Suppressor macrophage treated with lipopolysaccharide for 4 hours (primary cell): ENCODE measurements around the gene CELF2.

Experiments
- DNase-seq: peaks from one replicate; pipeline ENCODE4 v3.0.0-alpha.2; 2020

Gene CELF2

DNA sequence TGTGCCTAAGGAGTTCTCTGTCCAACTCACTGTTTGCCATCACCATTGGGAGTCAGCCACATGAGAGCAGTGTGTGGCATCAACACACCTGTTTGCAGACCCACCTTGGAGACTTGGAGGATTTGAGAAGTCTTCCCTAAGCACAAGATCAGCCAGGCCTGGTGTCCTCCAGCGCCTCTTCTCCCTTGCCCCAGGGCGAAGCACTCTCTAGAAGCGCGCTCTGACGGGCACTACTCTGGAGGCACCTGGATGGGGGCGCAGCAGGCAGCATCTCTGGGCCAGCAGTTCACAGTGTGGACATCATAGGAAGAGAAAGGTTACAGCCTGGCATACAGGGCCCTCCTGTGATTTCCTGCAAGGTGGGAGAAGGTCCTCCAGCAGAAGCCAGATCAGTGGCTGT lies 289.3 kb downstream of the CELF2 start:
- DNase-seq, result no peak

DNA sequence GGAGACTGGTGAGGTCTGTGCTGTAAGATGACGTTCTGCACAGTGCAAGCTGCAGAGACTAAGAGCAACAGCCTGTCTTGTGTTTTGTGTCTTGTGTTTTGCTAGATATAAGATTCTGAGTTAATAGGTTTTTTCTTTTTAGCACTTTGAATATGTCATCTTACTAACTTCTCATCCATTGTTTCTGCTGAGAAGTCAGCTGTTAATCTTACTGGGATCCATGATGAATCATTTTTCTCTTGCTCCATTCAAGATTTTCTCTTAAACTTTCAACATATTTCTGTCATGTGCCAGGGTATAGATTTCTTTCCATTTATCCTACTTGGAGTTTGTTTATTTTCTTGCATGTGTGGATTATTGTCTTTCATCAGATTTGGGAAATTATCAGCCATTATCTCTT lies 290.3 kb downstream of the CELF2 start:
- no peak for DNase-seq

DNA sequence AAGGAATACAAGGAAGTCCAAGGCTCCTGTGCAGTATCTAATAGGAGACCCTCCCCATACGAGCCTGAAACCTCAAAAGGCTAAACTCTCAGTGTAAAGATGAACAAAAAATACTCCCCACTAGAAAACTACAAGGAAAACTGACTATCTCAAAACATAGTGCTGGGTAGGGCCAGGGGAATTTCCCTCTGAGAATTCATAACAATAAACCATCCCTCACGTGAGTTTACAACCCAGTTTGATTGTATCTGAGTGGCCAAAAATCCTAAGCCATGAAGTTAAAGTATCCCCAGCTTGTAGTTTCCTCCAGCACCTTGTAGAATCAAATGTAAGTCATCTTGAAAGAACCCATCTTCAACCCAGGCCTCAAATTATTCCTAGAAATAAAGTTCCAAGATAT lies 293.4 kb downstream of the CELF2 start:
- no peak for DNase-seq

DNA sequence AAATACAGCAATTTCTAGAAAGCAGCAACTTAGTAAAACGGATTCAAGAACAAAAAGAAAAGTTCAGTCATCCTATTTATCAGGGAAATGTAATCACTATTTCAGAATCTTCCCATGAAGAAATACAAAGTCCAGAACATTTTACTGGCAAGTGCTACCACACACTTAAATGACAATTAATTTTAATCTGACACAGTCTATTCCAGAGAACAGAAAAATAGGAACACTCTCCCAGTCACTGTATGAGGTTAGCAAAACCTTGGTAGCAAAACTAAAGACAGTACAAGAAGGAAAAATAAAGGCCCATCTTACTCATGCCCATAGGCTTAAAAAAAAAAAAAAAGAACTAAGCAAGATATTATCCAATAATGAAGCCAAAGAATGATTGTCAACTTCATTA lies 295.8 kb downstream of the CELF2 start:
- no peak for DNase-seq

DNA sequence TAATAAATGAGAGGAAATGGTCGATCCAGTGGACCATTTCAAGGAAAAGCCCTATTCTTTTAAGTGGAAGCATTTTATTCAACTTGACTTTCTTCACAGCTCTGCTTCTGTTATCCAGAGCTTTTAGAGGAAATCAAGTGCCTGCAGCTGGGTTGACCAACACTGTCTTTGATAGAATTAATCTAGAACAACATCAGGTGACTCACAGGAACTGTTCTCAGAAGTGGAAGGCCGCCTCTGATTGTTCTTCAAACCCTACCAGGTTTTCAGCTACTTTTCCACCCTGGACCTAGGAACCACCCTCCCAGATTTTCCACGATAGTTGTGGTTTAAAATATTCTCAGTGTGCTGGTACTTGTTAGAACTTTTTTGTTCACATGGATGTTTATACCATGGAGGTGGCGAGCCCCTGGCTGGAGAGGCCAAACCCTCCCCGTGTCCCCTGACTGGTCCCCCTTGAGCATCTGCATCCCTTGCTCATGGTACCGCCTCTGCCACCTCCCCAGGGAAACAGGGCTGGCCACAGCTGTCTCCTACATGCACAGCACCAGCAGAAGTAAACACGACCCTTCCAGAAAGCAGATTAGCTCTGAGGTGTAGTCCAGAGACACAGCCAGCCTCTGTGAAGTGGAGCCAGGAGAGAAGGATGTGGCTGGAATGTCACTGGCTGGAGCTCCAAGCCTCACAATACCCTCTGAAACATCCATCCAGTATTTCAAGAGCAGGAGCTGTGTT lies 300.4 kb downstream of the CELF2 start:
- DNase-seq, result no peak

DNA sequence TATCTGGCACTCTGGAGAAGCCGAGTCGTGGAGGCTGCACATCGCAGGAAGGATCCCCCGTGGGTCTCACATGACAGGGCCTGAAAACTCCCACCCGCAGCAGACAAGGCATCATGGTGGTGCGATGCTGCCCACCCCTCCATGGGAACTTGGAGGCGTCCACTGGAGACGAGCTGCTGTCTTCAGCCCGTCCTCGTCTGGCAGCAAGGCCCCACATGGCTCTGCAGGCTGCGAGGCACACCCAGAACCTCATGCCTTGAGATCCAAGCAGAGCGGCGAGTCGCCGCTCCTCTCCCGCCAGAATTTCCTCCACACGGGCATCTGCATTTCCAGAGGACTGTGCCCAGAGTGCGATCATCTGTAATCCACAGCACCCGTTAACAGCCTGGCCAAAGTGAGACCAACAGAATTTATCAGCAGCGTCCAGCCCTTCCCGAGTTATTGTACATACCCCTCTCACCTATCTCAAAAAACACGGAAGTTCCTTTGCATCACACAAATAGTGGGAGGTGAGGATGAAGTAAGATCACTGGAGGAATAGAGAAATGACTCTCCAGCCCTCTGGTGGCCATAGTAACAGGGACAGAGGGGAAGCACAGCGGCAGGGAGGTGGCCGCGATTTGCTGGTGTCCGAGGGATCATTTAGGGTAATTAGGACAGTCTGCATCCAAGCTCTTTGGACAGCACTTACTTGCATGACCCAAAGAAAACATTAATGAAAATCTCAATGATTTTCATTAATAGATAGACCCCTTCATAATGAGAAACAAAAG lies 301.3 kb downstream of the CELF2 start:
- no peak for DNase-seq

DNA sequence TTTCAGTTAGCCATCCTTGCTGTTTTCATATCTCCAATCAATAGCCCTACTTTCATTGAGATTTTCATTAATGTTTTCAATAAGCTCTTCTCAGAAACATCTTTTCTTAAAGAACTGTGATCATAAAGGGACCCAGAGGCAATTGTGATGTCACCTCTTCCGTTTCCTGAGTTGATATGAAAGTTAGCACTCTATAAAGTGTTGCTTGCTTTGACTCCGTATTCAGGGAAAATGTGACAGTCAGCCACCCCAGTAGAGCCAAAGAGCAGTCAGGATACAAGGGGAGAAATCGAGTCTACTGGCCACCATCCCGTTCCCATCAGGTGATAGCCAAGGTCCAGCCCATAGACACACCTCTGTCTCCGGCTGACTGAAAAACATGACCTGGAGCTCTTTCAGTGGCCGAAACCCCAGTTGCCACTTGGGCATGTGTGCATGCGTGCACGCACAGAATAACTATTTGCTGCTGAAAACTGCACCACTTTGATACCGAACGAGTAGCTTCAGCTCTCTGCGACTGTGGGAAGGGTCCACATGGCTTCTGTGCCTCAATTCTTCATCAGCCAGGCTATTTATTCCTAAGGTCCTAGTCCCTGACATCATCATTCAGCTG lies 302.4 kb downstream of the CELF2 start:
- DNase-seq, result no peak

DNA sequence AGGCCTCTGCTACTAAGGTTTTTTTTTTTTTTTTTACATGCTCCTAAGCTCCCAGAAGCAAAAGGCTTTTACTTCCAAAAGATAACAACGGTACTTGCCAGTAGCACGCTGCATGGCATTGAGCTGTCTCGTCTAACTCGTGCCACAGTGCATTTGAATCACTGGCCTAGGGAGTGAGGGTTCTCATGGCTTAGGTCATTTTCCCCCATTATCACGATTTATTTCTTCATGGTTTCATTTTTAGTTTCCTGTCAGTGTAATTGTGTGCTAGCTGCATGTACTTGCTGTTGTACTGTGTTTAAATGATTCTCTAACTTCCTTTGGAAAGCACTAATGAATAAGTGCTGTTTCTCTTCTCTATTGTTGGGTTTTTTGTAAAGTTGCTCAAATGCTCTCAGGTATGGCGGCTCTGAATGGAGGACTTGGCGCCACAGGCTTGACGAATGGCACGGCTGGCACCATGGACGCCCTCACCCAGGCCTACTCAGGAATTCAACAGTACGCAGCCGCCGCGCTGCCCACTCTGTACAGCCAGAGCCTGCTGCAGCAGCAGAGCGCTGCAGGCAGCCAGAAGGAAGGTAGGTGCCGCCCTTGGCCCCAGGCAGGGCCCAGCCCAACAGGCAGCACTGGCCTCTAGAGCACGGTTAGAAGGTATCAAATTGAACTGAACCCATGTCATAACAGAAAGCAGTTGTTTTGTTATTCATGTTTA lies 303.3 kb downstream of the CELF2 start:
- DNase-seq, result no peak

DNA sequence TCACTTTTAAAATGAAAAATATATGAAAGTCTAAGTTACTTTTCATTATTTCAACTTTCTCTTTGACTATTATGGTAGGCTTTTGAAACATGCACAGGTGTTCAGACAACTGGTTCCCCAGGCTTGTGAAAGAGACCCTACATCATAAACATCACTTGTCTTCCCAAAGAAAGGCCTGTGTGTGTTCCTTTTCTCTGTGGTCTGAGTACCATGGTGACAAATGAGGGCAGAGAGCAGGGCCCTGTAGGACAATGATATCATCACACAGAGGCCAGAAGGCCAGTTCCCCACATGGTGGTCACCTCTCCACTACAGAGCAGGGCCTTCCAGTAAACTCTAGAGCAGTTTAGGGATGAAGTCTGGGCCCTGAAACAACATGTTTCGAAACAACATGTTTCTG lies 305.0 kb downstream of the CELF2 start:
- no peak for DNase-seq

DNA sequence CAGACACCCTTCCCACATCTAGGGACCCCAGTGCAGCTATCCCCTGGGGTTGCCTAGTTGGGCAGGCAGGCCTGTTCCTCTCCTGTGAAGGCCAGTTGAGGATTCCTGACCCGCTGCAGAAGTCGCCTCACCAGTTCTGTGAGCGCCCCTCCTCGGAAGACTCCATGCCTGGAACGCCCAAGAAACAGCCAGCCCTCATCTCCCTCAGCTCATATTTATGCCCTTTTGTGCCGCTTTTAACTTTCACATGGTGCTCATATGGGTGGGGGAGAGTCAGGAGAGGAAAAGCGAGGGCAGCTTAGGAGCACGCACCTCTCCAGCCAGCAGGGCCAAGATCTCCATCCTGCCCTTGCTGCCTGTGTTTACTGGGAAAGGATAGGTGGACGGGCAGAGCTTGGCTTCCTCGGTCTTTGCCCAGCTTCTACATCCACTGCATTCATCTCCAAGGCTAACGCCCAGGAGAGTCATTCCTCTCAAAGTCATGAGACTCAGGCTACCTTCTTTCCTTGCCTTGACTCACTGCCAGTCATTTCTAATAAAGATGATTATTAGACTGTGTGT lies 307.2 kb downstream of the CELF2 start:
- DNase-seq, result no peak

DNA sequence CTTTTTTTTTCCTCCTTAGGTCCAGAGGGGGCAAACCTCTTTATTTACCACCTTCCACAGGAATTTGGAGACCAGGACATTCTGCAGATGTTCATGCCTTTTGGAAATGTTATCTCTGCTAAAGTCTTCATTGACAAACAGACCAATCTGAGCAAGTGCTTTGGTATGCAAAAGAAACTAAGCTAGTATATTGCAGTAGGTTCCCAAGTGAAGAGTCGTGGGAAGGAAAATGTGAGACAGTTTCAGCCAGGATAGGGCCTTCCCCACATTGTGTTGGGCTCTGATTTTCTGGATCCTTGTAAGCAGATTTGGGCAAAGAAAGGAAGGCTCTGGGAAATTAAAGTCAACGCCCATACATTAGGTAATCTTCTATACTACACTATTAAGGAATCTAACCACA lies 308.1 kb downstream of the CELF2 start:
- no peak for DNase-seq

DNA sequence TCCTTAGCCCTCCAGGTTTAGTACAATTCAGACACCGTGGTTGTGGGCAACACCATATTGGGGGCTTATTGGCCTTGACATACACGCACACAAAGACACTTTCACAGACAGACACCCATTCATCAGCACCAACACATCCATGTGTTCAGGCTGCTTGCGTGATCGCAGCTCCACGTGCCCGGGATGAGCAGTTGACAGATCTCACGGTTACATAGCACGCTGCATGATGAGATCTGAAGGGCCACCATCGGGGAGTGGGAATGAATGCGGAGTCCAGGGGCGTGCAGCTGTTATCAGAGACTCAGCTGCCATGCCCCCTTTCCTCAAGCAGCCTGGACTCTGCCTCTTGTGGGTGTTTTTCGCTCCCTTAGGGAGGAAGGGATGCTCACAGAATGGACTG lies 308.6 kb downstream of the CELF2 start:
- DNase-seq, result no peak

DNA sequence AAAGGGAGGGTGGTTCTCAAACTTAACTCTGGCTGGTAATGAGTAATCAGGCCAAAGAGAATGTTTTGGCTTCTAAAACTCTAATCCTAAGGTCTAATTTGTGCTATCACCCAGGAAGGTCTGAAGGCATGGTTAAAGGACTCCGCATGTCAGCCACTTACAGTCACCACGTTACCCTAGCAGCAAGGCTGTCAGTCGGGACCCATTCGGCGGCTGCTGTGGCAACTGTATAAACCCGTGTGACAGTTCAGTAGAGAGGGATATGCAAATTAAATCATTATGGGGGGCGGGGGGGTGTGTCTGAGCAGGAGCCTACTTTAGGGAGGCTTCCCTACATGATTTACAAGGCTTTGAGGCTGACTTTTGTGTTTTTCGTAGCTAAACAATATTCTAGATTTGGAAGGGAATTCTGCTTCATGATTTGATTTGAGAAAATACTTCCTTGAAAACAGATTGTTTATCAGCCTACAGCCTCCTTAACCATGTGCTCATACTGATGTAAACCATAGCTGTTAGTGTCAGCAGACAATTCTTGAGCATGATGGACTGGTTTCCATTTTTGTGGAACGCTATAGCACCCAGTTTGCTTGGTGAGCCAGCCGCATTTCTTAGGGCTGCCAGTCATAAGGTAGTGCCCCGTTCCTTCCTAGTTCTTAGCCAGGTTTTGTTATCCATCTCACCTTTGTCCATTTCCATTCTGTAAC lies 309.4 kb downstream of the CELF2 start:
- DNase-seq, result no peak

DNA sequence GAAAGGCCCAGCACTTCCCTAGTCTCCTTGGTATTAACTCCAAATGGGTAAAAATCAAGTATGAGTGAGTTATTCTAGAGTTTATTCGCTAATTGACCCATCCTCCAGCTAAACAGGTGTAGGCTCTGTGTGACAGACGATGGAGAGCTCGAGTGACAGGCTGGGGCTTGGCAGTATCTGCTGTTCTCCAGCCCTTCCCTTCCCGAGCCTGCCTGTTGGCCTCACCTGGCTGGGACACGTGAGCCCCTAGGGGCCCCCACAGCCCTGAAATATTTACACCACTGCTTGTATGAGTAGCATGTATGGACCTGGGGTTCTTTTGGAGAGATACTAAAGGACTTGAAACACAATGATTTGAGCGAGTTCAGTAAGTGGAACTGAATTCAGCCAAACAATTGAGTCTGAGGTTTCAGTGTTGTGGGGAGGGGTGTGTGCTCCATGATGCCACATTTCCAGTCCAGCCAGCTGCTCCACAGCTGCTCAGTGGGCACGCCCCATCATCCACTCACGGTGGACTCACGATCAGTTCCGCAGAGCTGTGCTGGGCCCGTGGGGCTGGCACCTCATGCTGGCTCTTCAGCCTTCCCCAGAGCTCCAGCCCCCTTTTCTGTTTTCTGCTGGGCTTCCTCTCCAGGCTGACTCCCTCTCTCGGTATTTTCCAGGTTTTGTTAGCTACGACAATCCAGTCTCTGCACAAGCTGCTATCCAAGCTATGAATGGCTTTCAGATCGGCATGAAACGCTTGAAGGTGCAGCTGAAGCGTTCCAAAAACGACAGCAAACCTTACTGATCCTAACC lies 310.8 kb downstream of the CELF2 start:
- no peak for DNase-seq

DNA sequence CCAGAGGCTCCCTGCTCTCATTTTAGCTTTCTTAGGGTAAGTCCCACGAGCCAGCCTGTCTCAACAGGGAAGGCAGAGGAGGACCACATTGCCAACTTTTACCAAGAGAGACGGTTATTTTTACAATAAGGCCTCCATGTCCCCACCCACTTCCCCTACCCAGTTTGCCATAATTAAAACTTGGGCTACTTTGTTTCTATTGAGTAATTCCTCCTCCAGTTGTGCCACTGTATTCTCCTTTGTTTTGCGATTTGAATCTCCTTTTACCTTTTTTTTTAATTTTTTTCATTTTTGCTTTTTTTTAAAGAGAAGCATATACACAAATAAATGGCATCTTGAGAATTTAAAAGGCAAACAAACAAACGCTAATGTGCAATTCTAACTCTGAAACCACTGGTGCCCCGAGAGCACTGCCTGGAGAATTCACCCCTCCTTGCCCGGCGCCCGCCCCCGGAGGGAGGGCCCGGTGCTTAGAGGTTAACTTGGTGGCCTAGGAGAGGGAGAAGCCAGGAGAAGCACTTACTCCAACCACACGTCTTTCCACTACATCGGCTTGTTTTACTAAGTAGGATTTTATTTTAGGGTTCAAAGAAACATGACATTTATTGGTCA lies 311.5 kb downstream of the CELF2 start:
- no peak for DNase-seq

DNA sequence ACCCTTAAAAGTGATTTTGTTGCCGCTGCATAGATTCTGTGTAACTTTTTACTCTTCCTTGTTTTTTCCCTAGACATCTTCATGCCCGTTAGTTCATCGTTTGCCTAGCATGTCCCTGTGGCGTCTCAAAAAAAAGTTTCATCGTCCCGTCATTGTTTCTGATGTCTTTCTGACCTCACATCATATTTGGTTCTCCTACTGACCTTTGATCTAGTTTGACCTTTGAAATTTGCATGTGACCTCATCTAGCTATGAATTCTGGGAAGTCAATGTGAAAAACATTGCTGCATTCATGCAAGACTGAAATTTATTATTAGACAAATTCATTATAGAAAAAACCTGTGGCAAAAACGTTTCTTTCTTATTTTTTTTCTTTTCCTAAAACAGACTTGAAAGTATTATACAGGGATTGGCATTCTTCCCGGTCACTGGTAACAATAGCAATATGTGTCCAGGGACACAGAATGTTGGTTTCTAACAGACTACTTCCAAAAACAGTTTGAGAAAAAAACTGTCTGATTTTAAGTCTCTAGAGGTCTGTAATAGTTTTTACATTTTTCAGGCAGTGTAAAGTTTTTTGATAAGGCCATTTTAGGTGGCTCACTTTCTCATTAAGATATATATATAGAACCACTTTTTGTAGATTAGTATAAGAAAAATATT lies 312.8 kb downstream of the CELF2 start:
- no peak for DNase-seq

DNA sequence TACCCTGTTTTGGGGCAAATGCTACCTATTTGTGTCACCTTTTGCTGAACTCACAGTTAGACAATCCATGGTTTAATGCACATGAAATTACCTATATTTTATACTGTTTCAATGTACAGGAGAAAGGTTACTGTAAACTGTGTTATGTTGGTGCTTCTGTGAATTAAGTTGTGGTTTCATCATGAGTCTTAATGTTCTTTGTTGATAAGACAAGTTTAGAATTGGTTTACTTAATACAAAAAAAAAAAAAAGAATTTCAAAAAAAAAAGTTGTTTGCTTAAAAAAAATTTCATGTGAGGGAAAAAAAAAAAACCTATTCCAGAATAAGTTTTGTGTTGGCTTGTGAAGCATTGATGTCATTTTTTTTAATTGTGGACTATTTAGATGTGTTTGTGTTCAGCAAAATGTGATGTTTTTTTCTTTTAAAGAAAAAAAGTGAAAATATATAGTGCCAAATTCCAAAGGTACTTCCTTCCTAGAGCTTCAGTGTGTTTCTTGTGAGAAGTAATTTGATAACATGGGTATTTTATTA lies 313.4 kb downstream of the CELF2 start:
- no peak for DNase-seq

DNA sequence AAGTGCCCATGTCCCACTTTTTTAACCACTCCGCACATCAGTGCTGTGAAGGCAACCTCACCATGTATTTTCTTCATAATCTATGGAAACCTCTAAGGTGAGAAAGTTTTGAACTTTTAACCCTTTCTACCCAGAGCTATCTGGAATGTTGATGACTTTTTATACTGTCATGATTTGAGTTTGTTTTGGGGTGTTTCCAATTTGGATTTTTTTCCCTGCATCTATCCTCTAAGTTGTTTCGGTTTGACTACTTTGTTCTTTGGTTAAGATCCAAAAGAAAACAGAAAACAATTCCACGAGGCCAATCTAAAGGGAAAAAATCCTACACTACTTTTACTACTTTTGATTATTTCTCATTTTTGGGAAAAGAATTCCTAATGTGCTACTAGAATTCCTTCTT lies 314.1 kb downstream of the CELF2 start:
- no peak for DNase-seq

DNA sequence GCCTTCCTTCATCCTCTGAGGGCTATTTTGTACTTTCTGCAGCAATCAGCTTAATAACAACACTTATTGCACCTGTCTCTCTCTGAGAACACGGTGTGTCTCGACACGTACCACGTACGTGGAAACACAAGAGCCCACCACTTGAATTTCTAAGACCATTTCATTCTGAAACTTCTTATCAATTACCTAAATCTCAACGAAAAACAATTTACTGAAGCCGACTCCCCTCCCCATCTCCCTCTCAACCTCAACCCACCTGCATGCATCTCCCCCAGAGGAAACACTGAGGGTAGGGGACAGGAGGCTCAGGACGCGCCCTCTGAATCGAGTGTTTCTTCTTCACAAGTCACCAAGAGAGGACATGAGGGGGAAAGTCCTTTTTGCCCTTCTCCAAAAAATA lies 315.2 kb downstream of the CELF2 start:
- no peak for DNase-seq

DNA sequence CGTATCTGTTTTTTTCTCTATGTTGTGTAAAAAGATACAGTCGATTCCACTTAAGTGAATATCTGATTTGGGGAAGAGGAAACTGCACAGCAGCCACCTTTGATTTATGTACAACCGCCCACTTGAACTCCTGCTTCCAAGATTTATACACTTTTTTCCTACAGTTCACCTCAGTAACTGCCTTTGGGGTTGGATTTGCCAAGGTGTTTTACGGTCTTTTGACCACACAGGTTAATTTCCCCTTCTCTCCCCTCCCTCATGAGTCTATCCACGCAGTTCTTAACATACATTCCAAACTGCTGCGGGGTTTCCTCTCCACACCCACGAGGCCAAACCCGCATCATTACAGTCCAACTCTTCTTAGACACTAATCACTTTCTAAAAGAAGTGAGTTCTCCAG lies 316.8 kb downstream of the CELF2 start:
- DNase-seq, result no peak
